NCI-H446 treated with DMSO at 0.1 percent for 48 hours (cell line): Measurements from ENCODE around the gene MTHFD1.

Experiments
- DNase-seq: peaks from one replicate; lab custom pipeline; 2025; lab: John Stamatoyannopoulos, UW

Gene MTHFD1

GRCh38 chr14:64495252-64495651, 107.1 kb downstream of the MTHFD1 start:
- no peak for DNase-seq

DNA sequence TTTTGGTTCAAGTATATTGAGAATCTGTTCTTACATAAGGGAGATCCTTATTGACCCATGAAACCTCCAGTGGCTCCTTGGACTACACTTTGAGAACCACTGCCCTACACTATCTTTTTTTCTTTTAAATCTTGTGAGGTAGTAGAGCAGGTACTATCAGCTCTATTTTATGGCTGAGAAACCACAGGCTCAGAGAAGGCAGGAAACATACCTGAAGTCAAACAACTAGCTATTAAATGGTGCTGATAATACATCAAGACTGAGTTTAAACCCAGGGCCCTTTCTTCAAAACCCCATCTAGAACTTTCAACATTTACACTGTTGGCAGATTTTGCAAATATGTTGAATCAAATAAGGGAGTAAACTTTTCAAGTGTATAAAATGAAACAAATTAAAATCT, 108.6 kb downstream of the MTHFD1 start:
- DNase-seq, result no peak

DNA sequence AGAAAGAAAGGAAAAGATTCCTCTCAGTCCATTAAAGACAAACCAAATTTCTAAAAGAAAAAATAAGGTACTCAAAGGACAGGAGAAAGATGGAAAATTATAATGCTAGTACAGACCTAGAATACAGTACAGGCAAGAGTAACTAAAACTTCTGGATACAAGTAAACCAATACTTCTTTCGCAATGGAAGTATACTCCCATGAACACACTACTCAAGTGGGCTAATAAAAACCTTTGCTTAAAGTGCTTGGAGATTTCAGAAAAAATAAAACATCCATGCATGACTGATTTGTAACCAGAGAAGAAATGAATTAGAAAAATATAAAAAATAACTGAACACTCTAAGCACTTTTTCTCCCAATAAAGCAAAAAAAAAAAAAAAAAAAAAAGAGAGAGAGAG, 111.9 kb downstream of the MTHFD1 start:
- no peak for DNase-seq

DNA sequence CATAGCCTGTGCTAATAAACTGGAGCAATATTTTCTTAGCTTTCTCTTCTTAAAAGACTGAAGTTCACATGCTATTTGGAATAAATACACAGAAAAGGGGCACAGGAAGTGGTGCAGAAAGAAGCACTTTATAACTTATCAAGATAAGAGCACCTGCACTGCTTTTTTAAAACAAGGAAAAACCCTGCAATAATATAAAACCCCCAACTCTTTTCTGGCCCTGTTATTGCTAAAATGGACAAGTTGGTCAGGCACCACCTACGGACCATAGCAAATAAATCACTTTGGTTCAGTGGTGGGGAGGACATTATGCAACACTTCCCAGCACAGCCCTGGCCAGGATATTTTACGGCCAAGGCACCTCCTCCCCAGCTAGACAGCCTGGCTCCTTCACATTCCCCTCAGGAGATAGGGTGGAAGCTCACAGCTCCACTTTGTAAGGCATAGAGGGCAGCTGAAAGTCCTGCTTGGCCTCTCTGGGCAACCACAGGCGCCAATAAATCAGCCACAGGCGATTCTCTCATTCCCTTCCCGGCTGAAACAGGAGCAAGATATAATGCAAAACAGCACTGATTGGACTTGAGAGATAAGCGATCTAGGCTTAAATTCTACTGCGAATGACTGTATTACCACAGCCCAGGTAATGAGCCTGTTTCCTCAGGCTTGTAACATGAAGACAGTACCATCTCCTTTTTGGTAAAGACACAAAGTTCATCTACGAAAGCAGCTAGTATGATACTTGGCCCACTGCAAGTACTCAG, 113.4 kb downstream of the MTHFD1 start:
- no peak for DNase-seq

DNA sequence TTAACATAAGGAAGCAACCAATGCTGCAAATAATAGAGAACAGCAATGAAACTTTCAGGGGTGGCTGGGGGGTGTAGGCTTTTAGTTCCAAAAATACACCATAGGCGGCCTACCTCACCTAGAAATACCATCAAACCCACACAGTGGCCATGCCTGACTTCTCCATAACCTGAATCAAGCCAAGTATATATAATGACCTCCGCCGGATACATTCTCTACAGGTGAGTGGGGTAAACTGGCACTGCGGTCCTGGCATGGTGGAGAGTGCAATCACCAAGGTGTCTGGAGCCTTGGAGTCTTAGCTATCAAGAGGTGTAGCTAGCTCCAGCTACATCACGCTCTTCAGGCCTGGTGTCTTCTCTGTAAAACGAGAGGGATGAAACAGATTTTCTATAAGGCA, 114.3 kb downstream of the MTHFD1 start:
- no peak for DNase-seq

- DNase-seq, result no peak
Measured at GRCh38 chr14:64502887-64503433, 114.8 kb downstream of the MTHFD1 start.

DNA sequence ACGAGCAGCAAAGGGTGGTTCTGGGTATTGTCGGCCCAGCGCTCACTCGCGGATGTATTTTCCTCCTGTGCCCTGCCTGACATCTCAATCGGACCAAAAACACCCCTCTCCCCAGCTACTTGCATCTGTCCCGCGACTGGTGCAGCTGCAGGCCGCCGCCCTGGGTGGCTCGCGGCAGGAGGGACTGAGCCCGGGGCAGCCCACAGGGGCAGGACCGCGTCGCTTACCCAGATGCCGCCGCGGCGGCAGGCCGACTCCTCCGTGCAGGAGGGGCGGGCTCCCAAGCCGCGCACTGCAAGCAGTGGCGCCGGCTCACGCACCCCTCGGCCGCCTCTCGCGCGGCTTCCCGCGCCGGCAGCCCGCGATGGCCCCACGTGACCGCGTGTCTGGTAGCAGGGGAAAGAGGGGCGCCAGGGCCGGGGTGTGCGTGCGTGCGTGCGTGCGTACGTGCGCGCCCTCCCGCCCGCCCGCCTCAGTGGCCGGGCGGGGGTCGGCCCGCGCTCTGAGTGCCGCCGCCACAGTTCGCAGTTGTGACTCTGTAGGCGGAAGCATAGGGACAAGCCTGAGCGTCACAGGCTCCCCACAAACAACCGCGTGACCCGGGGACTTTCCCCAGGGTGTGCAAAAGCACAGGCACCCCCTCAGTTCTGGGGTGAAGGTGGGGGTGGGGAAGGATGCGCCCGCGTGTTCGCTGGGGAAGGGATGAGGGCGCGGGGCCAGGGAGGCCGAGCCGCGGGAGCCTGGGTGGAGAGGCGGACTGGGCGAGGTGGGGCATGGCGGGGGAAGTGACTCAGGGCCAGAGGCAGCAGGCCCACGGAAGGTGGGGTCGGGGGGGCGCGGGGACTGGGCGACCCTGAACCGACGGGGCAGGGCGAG, 115.5 kb downstream of the MTHFD1 start, which contains the start of gene ZBTB25:
Gene ZBTB25 (minus strand): TSS at position 405 of the 876 bp plus-strand sequence. CDS start 13,305 bp downstream, outside the sequence.
- DNase-seq, result peak; percentile 93

DNA sequence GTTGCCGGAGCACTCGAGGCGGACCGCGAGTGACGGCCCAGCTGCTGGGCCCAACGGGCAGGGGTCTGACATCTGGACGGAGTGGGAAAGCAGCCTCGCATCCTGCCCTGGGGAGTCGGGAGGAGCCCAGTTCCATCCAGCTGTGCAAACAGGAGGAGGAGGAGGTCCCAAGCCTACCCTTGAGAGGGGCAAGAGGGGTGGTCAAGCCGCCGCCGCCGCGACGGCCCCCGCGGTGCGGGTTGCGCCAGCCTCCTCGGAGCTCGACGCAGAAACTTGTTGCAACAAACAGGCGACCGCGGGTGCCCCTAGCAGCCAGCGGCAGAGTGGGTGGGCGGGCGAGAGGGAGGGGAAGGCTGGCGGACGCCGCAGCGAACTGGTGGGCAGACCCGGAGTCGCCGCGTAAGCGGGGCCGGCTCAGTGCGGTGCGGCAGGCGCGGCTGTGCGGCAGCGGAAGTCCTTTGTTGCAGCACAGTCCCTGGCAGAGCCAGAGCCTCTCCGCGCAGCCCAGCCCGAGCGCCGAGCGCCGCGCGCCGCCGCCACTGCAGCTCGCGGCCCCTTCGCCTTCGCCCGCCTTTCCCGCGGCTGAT, 116.2 kb downstream of the MTHFD1 start, which contains the start of gene ZBTB1:
Gene ZBTB1 (plus strand): TSS at position 461 of the 587 bp plus-strand sequence. CDS start 16,735 bp downstream, outside the sequence.
- peak; percentile 77 for DNase-seq

DNA sequence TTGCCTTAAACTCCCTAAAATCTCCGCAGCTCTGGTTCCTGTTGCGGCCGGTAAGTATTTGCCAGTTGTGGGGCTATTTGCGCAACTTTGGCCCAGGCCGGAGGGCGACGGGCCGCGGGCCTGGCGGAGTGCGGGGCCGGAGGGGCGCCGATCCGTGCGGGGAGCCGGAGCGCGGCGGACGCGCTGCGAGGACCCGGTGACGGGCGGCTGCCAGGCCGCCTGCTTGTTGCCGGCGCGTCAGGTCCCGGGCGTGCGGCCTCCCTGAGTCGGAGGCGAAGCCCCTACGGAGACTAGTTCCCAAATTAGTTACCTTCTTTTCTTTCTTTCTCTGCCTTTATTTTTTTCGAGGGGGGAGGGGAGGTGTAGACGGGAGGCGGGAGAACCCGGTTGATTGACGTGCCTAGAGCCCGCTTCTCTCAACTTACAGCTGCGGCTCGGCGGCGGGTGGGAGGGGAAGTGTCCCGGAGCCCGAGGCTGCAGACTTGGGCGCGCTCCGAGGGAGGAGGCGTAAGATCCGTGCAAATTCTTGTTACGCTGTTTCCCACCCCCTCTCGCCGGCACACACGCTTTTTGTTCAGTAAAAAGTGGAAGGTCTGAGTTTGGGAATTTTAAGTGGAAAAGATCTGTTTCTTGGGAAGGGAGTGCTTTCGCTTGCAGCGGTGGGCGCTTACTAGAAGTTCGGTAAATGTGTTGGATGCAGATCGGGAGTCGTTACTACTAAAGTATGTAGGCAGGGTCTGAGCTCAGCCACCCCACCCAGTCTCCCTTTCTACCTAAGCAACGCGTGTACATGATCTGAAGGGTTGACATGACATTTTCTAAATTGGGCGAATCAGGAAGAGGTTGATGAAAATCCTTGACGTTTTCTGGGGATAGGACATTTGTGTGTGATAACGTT, 117.0 kb downstream of the MTHFD1 start:
- peak; percentile 80 for DNase-seq

DNA sequence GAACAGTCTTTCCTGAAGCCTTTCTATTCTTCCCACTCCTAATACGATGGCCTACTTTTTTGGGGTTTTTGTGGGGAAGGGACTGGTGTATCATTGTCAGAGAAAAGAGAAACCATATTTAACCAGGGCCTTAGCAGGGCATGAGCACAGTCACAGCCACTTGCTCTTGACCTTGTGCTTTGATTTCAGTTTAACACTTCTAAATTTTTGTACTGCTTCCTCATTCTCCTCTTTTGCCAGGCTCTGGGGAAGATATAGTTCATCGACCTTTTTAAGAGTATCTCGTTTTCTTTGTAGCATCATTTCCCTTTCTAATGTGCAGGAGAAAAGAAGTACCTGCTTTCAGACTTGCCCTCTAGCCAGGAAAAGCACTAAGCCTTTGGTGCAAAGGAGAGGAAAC, 118.6 kb downstream of the MTHFD1 start:
- DNase-seq, result no peak

- DNase-seq, result no peak
Measured at GRCh38 chr14:64507376-64508156, 119.4 kb downstream of the MTHFD1 start.

DNA sequence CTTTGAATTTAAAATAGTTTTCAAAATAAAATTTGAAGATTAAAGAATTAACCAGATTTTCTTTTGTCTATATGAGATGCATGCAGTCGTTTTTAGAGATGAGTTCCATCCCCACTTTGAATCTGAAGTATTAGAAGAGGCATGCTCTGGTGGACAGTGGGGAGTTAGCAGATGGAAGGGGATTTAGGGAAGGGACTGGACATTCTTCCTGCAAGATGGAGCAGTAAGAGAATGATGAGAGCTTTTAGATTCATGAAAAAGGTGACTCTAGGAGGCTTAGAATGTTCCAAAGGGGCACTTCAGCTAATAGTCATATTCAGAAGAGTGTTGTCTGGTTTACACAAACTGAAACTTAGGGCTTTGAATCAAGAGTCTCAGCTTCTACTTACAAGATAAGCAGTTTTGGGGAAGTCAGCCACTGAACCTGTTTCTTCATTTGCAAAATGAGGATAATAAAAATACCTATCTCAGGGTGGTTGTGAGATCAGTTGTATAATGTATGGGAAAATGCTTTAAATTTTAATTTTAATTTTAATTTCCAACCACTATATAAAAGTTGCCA, 120.1 kb downstream of the MTHFD1 start:
- DNase-seq, result no peak

DNA sequence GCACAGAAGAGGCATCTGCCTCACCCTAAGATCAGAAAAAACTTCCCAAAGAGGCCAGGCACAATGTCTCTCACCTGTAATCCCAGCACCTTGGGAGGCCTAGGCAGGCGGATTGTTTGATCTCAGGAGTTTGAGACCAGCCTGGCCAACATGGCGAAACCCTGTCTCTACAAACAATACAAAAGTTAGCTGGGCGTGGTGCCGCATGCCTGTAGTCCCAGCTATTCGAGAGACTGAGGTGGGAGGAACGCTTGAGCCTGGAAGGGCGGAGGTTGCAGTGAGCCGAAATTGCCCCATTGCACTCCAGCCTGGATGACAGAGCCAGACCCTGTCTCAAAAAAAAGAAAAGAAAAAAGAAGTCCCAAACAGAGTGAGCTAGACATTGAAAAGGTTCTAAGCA, 120.9 kb downstream of the MTHFD1 start:
- no peak for DNase-seq
